CD14-positive monocyte (primary cell): ENCODE data around the gene LTBP3. TPM values are rescaled to one million over a fixed set of nuclear protein-coding genes. Genes with fewer than 3 reads are reported as not detected.

Source experiments
- DNase-seq, 3 donors: peaks; one replicate each; pipeline ENCODE4 v3.0.0-alpha.2; 2011 to 2022
- H2AFZ ChIP-seq: 2 replicates; pipeline ENCODE4 v1.6.0; 2012; ENCODE audit warnings: mild to moderate bottlenecking, low read depth, low read length, inconsistent platforms; ENCODE audit not compliant: insufficient read depth, poor library complexity, severe bottlenecking
- H3K27ac ChIP-seq, 2 donors: 1 replicate in 1 of 2; 2 replicates in 1 of 2; pipeline ENCODE4 v1.5.1; 2012 to 2013; ENCODE audit warnings: low read length in 2 of 2, control low read depth in 1 of 2, inconsistent platforms in 1 of 2, low read depth in 1 of 2, mild to moderate bottlenecking in 1 of 2
- H3K27me3 ChIP-seq, 2 donors: one replicate each; pipeline versions ENCODE4 v1.6.0 to v1.6.1; 2011 to 2013; ENCODE audit warnings: low read length in 2 of 2; ENCODE audit not compliant: control insufficient read depth in 2 of 2, insufficient read depth in 2 of 2
- H3K36me3 ChIP-seq, 2 donors: replicated peaks in 1 of 2; 1 replicate in 1 of 2; 2 replicates in 1 of 2; pipeline versions ENCODE4 v1.5.1 to v1.6.1; 2012 to 2013; ENCODE audit warnings: low read length in 2 of 2, control low read depth in 1 of 2, inconsistent platforms in 1 of 2, mild to moderate bottlenecking in 1 of 2; ENCODE audit not compliant: insufficient read depth in 2 of 2, control insufficient read depth in 1 of 2
- H3K4me1 ChIP-seq, 2 donors: 1 replicate in 1 of 2; 2 replicates in 1 of 2; pipeline versions ENCODE4 v1.5.1 to v1.6.1; 2012 to 2013; ENCODE audit warnings: low read length in 2 of 2, control low read depth in 1 of 2, inconsistent platforms in 1 of 2, mild to moderate bottlenecking in 1 of 2, moderate library complexity in 1 of 2; ENCODE audit not compliant: insufficient read depth in 2 of 2, control insufficient read depth in 1 of 2
- H3K4me2 ChIP-seq: replicated peaks from 2 replicates; pipeline ENCODE3; 2012; ENCODE audit warnings: low read length, moderate library complexity, mild to moderate bottlenecking; ENCODE audit not compliant: poor library complexity, severe bottlenecking; ENCODE audit errors: extremely low read depth
- H3K4me3 ChIP-seq, 3 experiments: fragments of 200-600 bp in 1 of 3; sonication (generic) in 1 of 3; replicated peaks in 1 of 3; 1 replicate in 2 of 3; 2 replicates in 1 of 3; pipeline ENCODE4 v1.5.1; 2011 to 2013; ENCODE audit warnings: low read length in 3 of 3, mild to moderate bottlenecking in 3 of 3, control low read depth in 2 of 3, low read depth in 2 of 3, inconsistent platforms in 1 of 3, moderate library complexity in 1 of 3
- H3K79me2 ChIP-seq: 2 replicates; pipeline ENCODE4 v1.6.0; 2012; ENCODE audit warnings: mild to moderate bottlenecking, control low read depth, inconsistent platforms, low read length, moderate library complexity; ENCODE audit not compliant: insufficient read depth
- H3K9ac ChIP-seq: 2 replicates; pipeline ENCODE4 v1.6.0; 2017; ENCODE audit warnings: low read length, mild to moderate bottlenecking; ENCODE audit not compliant: insufficient read depth, poor library complexity, severe bottlenecking
- H3K9me3 ChIP-seq, 2 donors: replicated peaks in 1 of 2; 1 replicate in 1 of 2; 2 replicates in 1 of 2; pipeline versions ENCODE4 v1.5.1 to v1.6.1; 2012 to 2013; ENCODE audit warnings: low read length in 2 of 2, control low read depth in 1 of 2; ENCODE audit not compliant: control insufficient read depth in 1 of 2, insufficient read depth in 1 of 2
- H4K20me1 ChIP-seq: 2 replicates; pipeline ENCODE4 v1.6.0; 2012; ENCODE audit warnings: mild to moderate bottlenecking, low read length, control low read depth, moderate library complexity; ENCODE audit not compliant: insufficient read depth
- H3K27ac Mint-ChIP-seq, 7 donors: one replicate each; pipeline ENCODE4 v1.8.0; 2020; ENCODE audit warnings: mild to moderate bottlenecking in 7 of 7, mixed read lengths in 7 of 7, moderate library complexity in 6 of 7, inconsistent platforms in 2 of 7
- H3K27me3 Mint-ChIP-seq, 3 donors: one replicate each; pipeline ENCODE4 v1.8.0; 2021 to 2022; ENCODE audit warnings: low read depth in 3 of 3, mild to moderate bottlenecking in 3 of 3, mixed read lengths in 3 of 3, moderate library complexity in 3 of 3, inconsistent platforms in 1 of 3
- H3K36me3 Mint-ChIP-seq, 2 donors: one replicate each; pipeline ENCODE4 v1.8.0; 2020; ENCODE audit warnings: mixed read lengths in 2 of 2, inconsistent platforms in 1 of 2, mild to moderate bottlenecking in 1 of 2
- H3K4me1 Mint-ChIP-seq: one replicate; pipeline ENCODE4 v1.8.0; 2020; ENCODE audit warnings: mild to moderate bottlenecking, mixed read lengths
- H3K4me3 Mint-ChIP-seq, 2 donors: one replicate each; pipeline ENCODE4 v1.8.0; 2020; ENCODE audit warnings: mild to moderate bottlenecking in 2 of 2, mixed read lengths in 2 of 2, moderate library complexity in 1 of 2
- H3K9me3 Mint-ChIP-seq, 7 donors: one replicate each; pipeline ENCODE4 v1.8.0; 2020 to 2022; ENCODE audit warnings: mixed read lengths in 7 of 7, mild to moderate bottlenecking in 6 of 7, moderate library complexity in 6 of 7, inconsistent platforms in 2 of 7
- CTCF ChIP-seq: fragments of 200-600 bp; IDR thresholded peaks from one replicate; pipeline ENCODE4 v1.8.0; 2022; ENCODE audit warnings: antibody characterized with exemption, mild to moderate bottlenecking
- WGBS: methylation state at CpG from one replicate; pipeline ENCODE4 v1.1.5; 2013; ENCODE audit warnings: missing lambda C conversion rate; ENCODE audit not compliant: insufficient coverage; 5-methylcytosine and 5-hydroxymethylcytosine counted together
- intact Hi-C, 2 donors: fragments of 100-400 bp; cut with micrococcal nuclease; formaldehyde crosslinking; loops; one replicate each; pipeline versions ENCODE4 v1.15.0 to v1.15.1; 2023
- polyA plus RNA-seq, 3 donors: library from polyadenylated mRNA; depleted of rRNA in 1 of 3; unstranded in 2 of 3; stranded (reverse) in 1 of 3; fragments of 300-500 nt in 2 of 3; fragments of >200 nt in 1 of 3; fragmentation: Illumina TruSeq in 2 of 3; gene quantifications; 1 replicate in 2 of 3; 2 replicates in 1 of 3; pipeline ENCODE4 v1.2.3, GENCODE V29; 2012 to 2021

Gene LTBP3
- polyA plus RNA-seq, 3 donors, result 3.4 to 19.4 (median 4.6) TPM

DNA sequence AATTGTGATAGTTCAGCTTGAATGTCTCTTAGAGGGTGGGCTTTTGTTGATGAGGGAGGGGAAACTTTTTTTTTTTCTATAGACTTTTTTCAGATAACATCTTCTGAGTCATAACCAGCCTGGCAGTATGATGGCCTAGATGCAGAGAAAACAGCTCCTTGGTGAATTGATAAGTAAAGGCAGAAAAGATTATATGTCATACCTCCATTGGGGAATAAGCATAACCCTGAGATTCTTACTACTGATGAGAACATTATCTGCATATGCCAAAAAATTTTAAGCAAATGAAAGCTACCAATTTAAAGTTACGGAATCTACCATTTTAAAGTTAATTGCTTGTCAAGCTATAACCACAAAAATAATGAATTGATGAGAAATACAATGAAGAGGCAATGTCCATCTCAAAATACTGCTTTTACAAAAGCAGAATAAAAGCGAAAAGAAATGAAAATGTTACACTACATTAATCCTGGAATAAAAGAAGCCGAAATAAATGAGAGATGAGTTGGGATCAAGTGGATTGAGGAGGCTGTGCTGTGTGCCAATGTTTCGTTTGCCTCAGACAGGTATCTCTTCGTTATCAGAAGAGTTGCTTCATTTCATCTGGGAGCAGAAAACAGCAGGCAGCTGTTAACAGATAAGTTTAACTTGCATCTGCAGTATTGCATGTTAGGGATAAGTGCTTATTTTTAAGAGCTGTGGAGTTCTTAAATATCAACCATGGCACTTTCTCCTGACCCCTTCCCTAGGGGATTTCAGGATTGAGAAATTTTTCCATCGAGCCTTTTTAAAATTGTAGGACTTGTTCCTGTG is 55.4 kb downstream of the LTBP3 start:
- Mint-ChIP-seq H3K4me3 (no peak overlapping the region), H3K27ac (peak overlapping the region in 1 of 7 donors; percentile 90), H3K36me3 (peaks cover 21 to 37% of the 10 kb centered on the region in 2 donors), H3K9me3 (peaks cover 0 to 10% (median 0%) of the 10 kb centered on the region in 7 donors), H3K27me3 (peaks cover 0 to 2% (median 0%) of the 10 kb centered on the region in 3 donors), H3K4me1 (peaks cover 38% of the 10 kb centered on the region)
- peak overlapping the region; percentile 93 for H3K4me2 ChIP-seq
- peaks cover 86% of the 10 kb centered on the region for H3K79me2 ChIP-seq
- no peak for TF ChIP-seq CTCF
- peaks cover 49 to 66% of the 10 kb centered on the region in 2 donors for H3K36me3 ChIP-seq
- H3K9me3 ChIP-seq, result no peaks in the 10 kb centered on the region
- DNase-seq, result no peak
- H3K27me3 ChIP-seq, result no peaks in the 10 kb centered on the region
- no peak overlapping the region for H2AFZ ChIP-seq
- peak overlapping the region; percentile 100 for H3K9ac ChIP-seq
- intact Hi-C loops, result no loop called here
- peak overlapping the region; percentile 42 to 98 for H3K27ac ChIP-seq
- peaks cover 43 to 49% of the 10 kb centered on the region in 2 donors for H3K4me1 ChIP-seq
- WGBS, result 0% methylated on average over 2 of the region's 6 CpGs
- peak overlapping the region; percentile 96 to 100 (median 99) for H3K4me3 ChIP-seq
- peaks cover 86% of the 10 kb centered on the region for H4K20me1 ChIP-seq

GRCh38 chr11:65502274-65502554 is 55.9 kb downstream of the LTBP3 start:
- TF ChIP-seq CTCF, result no peak
- Histone ChIP-seq H3K27ac (peak overlapping the region; percentile 92 to 98), H3K9me3 (no peaks in the 10 kb centered on the region), H3K27me3 (no peaks in the 10 kb centered on the region), H3K36me3 (peaks cover 49 to 66% of the 10 kb centered on the region in 2 donors), H2AFZ (no peak overlapping the region), H3K9ac (peak overlapping the region; percentile 100), H3K4me1 (peaks cover 38 to 45% of the 10 kb centered on the region in 2 donors), H3K4me2 (peak overlapping the region; percentile 93), H3K4me3 (peak overlapping the region; percentile 96 to 100 (median 99)), H4K20me1 (peaks cover 82% of the 10 kb centered on the region), H3K79me2 (peaks cover 88% of the 10 kb centered on the region)
- peaks cover 32% of the 10 kb centered on the region for H3K4me1 Mint-ChIP-seq
- intact Hi-C loops, result no loop called here
- DNase-seq, result no peak
- H3K27me3 Mint-ChIP-seq, result peaks cover 0 to 2% (median 0%) of the 10 kb centered on the region in 3 donors
- peaks cover 0 to 10% (median 0%) of the 10 kb centered on the region in 7 donors for H3K9me3 Mint-ChIP-seq
- H3K4me3 Mint-ChIP-seq, result no peak overlapping the region
- H3K36me3 Mint-ChIP-seq, result peaks cover 21 to 37% of the 10 kb centered on the region in 2 donors
- peak overlapping the region in 1 of 7 donors; percentile 90 for H3K27ac Mint-ChIP-seq
